SK-N-SH treated with all-trans-retinoic acid at 6 μM for 48 hours (cell line): ENCODE results near the gene NFIA.

Source experiments
- ATAC-seq: fragments of 200-7000 bp; cut with Tn5 transposase; 3 replicates; pipeline ENCODE4 v1.9.1; 2020; ENCODE audit warnings: mild to moderate bottlenecking, moderate library complexity
- ARNTL ChIP-seq: fragments of 450-650 bp; formaldehyde crosslinking; IDR thresholded peaks from 2 replicates; pipeline ENCODE4 v1.5.0; 2020; ENCODE audit warnings: low read depth, mild to moderate bottlenecking, moderate library complexity, borderline replicate concordance
- BACH2 ChIP-seq: fragments of 250-450 bp; sonication (Bioruptor Pico); IDR thresholded peaks from 2 replicates; pipeline ENCODE4 v1.9.0; 2021; ENCODE audit warnings: mild to moderate bottlenecking, borderline replicate concordance
- CREB5 ChIP-seq: fragments of 250-450 bp; sonication (Bioruptor Pico); IDR thresholded peaks from 2 replicates; pipeline ENCODE4 v1.5.1; 2020; ENCODE audit warnings: low read depth, mild to moderate bottlenecking, moderate library complexity
- CSDC2 ChIP-seq: fragments of 250-450 bp; sonication (Bioruptor Pico); IDR thresholded peaks from 2 replicates; pipeline ENCODE4 v1.5.0; 2020; ENCODE audit warnings: mild to moderate bottlenecking, moderate library complexity
- CSRNP3 ChIP-seq: fragments of 250-450 bp; sonication (Bioruptor Pico); IDR thresholded peaks from 2 replicates; pipeline ENCODE4 v1.5.1; 2021; ENCODE audit warnings: mild to moderate bottlenecking, moderate library complexity
- GLIS3 ChIP-seq: fragments of 250-450 bp; sonication (Bioruptor Pico); IDR thresholded peaks from 2 replicates; pipeline ENCODE4 v1.5.0; 2020; ENCODE audit warnings: mild to moderate bottlenecking, moderate library complexity
- OSR1 ChIP-seq: fragments of 250-450 bp; sonication (Bioruptor Pico); IDR thresholded peaks from 2 replicates; pipeline ENCODE4 v1.8.0; 2022; ENCODE audit warnings: moderate library complexity, mild to moderate bottlenecking, inconsistent platforms
- PATZ1 ChIP-seq: fragments of 250-450 bp; sonication (Bioruptor Pico); IDR thresholded peaks from 2 replicates; pipeline ENCODE4 v1.8.0; 2020; ENCODE audit warnings: mild to moderate bottlenecking, moderate library complexity, borderline replicate concordance
- POU6F1 ChIP-seq: fragments of 250-450 bp; sonication (Bioruptor Pico); IDR thresholded peaks from 2 replicates; pipeline ENCODE4 v1.8.0; 2021; ENCODE audit warnings: low read depth, mild to moderate bottlenecking, moderate library complexity, borderline replicate concordance
- PPARA ChIP-seq: fragments of 250-450 bp; sonication (Bioruptor Pico); IDR thresholded peaks from 2 replicates; pipeline ENCODE4 v1.5.0; 2020; ENCODE audit warnings: mild to moderate bottlenecking, borderline replicate concordance
- TCF4 ChIP-seq: fragments of 250-450 bp; sonication (Bioruptor Pico); IDR thresholded peaks from 2 replicates; pipeline ENCODE4 v1.8.0; 2021; ENCODE audit warnings: mild to moderate bottlenecking, moderate library complexity, borderline replicate concordance
- TOX ChIP-seq: fragments of 250-450 bp; sonication (Bioruptor Pico); IDR thresholded peaks from 2 replicates; pipeline ENCODE4 v1.8.0; 2021; ENCODE audit warnings: mild to moderate bottlenecking, moderate library complexity, borderline replicate concordance
- TSHZ2 ChIP-seq: fragments of 250-450 bp; sonication (Bioruptor Pico); IDR thresholded peaks from 2 replicates; pipeline ENCODE4 v1.5.0; 2020; ENCODE audit warnings: mild to moderate bottlenecking, moderate library complexity
- ZC3H10 ChIP-seq: fragments of 250-450 bp; sonication (Bioruptor Pico); IDR thresholded peaks from 2 replicates; pipeline ENCODE4 v1.5.1; 2021; ENCODE audit warnings: mild to moderate bottlenecking, moderate library complexity
- ZFP30 ChIP-seq: fragments of 450-650 bp; formaldehyde crosslinking; IDR thresholded peaks from 2 replicates; pipeline ENCODE4 v1.5.0; 2022; ENCODE audit warnings: mild to moderate bottlenecking, moderate library complexity
- ZNF565 ChIP-seq: fragments of 450-650 bp; formaldehyde crosslinking; conservative IDR thresholded peaks from 2 replicates; pipeline ENCODE4 v1.5.0; 2020; ENCODE audit warnings: low read depth, mild to moderate bottlenecking, moderate library complexity
- ZNF70 ChIP-seq: fragments of 450-650 bp; formaldehyde crosslinking; IDR thresholded peaks from 2 replicates; pipeline ENCODE4 v1.5.0; 2020; ENCODE audit warnings: mild to moderate bottlenecking, moderate library complexity
- ZNF8 ChIP-seq: fragments of 450-650 bp; formaldehyde crosslinking; IDR thresholded peaks from 2 replicates; pipeline ENCODE4 v1.5.0; 2020; ENCODE audit warnings: mild to moderate bottlenecking, moderate library complexity

The NFIA gene

GRCh38 chr1:61446531-61446991 is 364.2 kb downstream of the NFIA start:
- no peak for ATAC-seq
- TF ChIP-seq ZNF70 (CRISPR knock-in tag) = peak; percentile 60; the same call in 1 of the 2 replicates
- TF ChIP-seq ZC3H10 = no peak

GRCh38 chr1:61447106-61447967 is 365.0 kb downstream of the NFIA start:
- no peak for TF ChIP-seq ZNF70 (CRISPR knock-in tag)
- no peak for TF ChIP-seq ZC3H10
- no peak for TF ChIP-seq ARNTL (CRISPR knock-in tag)
- no peak for TF ChIP-seq ZFP30 (CRISPR knock-in tag)
- TF ChIP-seq CSDC2 (CRISPR knock-in tag) = no peak
- TF ChIP-seq PATZ1 (CRISPR knock-in tag) = no peak
- TF ChIP-seq TCF4 (CRISPR knock-in tag) = no peak
- no peak for TF ChIP-seq GLIS3 (CRISPR knock-in tag)
- no peak for TF ChIP-seq OSR1 (CRISPR knock-in tag)
- no peak for TF ChIP-seq ZNF8 (CRISPR knock-in tag)
- TF ChIP-seq TOX = no peak
- no peak for TF ChIP-seq BACH2 (CRISPR knock-in tag)
- TF ChIP-seq TSHZ2 (CRISPR knock-in tag) = no peak
- no peak for TF ChIP-seq ZNF565
- no peak for TF ChIP-seq CSRNP3 (CRISPR knock-in tag)
- no peak for ATAC-seq

GRCh38 chr1:61447968-61448430 is 365.6 kb downstream of the NFIA start:
- no peak for TF ChIP-seq BACH2 (CRISPR knock-in tag)
- TF ChIP-seq POU6F1 (CRISPR knock-in tag) = no peak
- no peak for ATAC-seq

- TF ChIP-seq ZNF565 (no peak), ZFP30 (CRISPR knock-in tag) (no peak), CREB5 (CRISPR knock-in tag) (no peak), PPARA (CRISPR knock-in tag) (no peak)
These were observed 366.6 kb downstream of the NFIA start for GRCh38 chr1:61448914-61449313.

More at GRCh38 chr1:61448914-61449313, 366.6 kb downstream of the NFIA start:
- no peak for ATAC-seq
